Lung (tissue), 12 donors: Measurements from ENCODE around the gene DCLK2. TPM values are rescaled to one million over a fixed set of nuclear protein-coding genes. Genes with fewer than 3 reads are reported as not detected.
"Not testable (repeated sequence)": the region's sequence is repeated elsewhere in the genome, so short reads cannot be mapped to it uniquely, and the experiment has no call there.

Experiments used
- ATAC-seq: fragments of 200-7000 bp; cut with Tn5 transposase; one replicate; pipeline ENCODE4 v1.9.1; 2020; ENCODE audit warnings: moderate number of reproducible peaks; ENCODE audit not compliant: insufficient read depth, low FRiP score
- DNase-seq, 3 donors: peaks; one replicate each; pipeline ENCODE4 v3.0.0-alpha.2; 2013 to 2017
- H3K27ac ChIP-seq, 2 donors: one replicate each; pipeline ENCODE4 v1.5.1; 2013; ENCODE audit warnings: mild to moderate bottlenecking in 2 of 2, moderate library complexity in 2 of 2, control low read depth in 1 of 2, inconsistent platforms in 1 of 2, low read depth in 1 of 2, low read length in 1 of 2
- H3K27me3 ChIP-seq, 3 donors: one replicate each; pipeline ENCODE4 v1.5.1; 2013; ENCODE audit warnings: low read length in 2 of 3; ENCODE audit not compliant: control insufficient read depth in 3 of 3, insufficient read depth in 3 of 3
- H3K36me3 ChIP-seq, 4 donors: one replicate each; pipeline ENCODE4 v1.5.1; 2013; ENCODE audit warnings: low read length in 4 of 4, mild to moderate bottlenecking in 1 of 4, moderate library complexity in 1 of 4; ENCODE audit not compliant: control insufficient read depth in 4 of 4, insufficient read depth in 4 of 4
- H3K4me1 ChIP-seq, 5 donors: one replicate each; pipeline ENCODE4 v1.5.1; 2013; ENCODE audit warnings: low read length in 5 of 5, mild to moderate bottlenecking in 2 of 5, moderate library complexity in 1 of 5; ENCODE audit not compliant: control insufficient read depth in 5 of 5, insufficient read depth in 5 of 5
- H3K4me3 ChIP-seq: one replicate; pipeline ENCODE4 v1.5.1; 2013; ENCODE audit warnings: mild to moderate bottlenecking, control low read depth, moderate library complexity
- H3K9ac ChIP-seq, 2 donors: one replicate each; pipeline ENCODE4 v1.5.1; 2013; ENCODE audit warnings: low read length in 2 of 2, control low read depth in 1 of 2; ENCODE audit not compliant: insufficient read depth in 1 of 2
- H3K9me3 ChIP-seq, 4 donors: one replicate each; pipeline ENCODE4 v1.5.1; 2013; ENCODE audit warnings: low read length in 3 of 4, mild to moderate bottlenecking in 1 of 4, moderate library complexity in 1 of 4; ENCODE audit not compliant: control insufficient read depth in 4 of 4, insufficient read depth in 3 of 4
- CTCF ChIP-seq: IDR thresholded peaks from 2 replicates; pipeline ENCODE4 v1.5.1; 2012; ENCODE audit warnings: mild to moderate bottlenecking; ENCODE audit errors: control extremely low read depth, extremely low read depth
- WGBS, 2 donors: extraction: QIAGEN DNeasy Blood & Tissue Kit; methylation state at CpG; one replicate each; pipeline ENCODE4 v1.1.7; 2013; 5-methylcytosine and 5-hydroxymethylcytosine counted together
- polyA plus RNA-seq, 2 donors: library from polyadenylated mRNA; stranded (reverse); fragments of 200-250 nt; gene quantifications; one replicate each; pipeline ENCODE4 v1.2.1, GENCODE V29; 2013
- total RNA-seq, 2 donors: library from RNA; depleted of rRNA in 1 of 2; stranded (reverse); fragments of >200 nt in 1 of 2; gene quantifications; one replicate each; pipeline ENCODE4 v1.2.1, GENCODE V29; 2014 to 2021
- donor health status: control.
- donor health status: control.
- donor health status: Bipolar disorder and iron deficiency.
- donor health status: healthy.
- donor health status: DM: yes; HTN: yes; CAD: no.

The DCLK2 gene
- total and polyA plus RNA-seq, 4 donors = 1.4 to 11.8 (median 2.7) TPM

- DNase-seq (peak in 2 of 3 donors; percentile 38 to 50), ATAC-seq (no peak)
- Histone ChIP-seq H3K4me3 (no peak overlapping the region), H3K9ac (no peak overlapping the region), H3K4me1 (peaks cover 0 to 22% (median 3%) of the 10 kb centered on the region in 5 donors), H3K36me3 (no peaks in the 10 kb centered on the region), H3K27me3 (no peaks in the 10 kb centered on the region), H3K27ac (no peak overlapping the region), H3K9me3 (no peaks in the 10 kb centered on the region)
- no peak for TF ChIP-seq CTCF
Measured at GRCh38 chr4:150181536-150181935, 103.3 kb downstream of the DCLK2 start.

GRCh38 chr4:150182794-150183193 is 104.5 kb downstream of the DCLK2 start:
- DNase-seq (no peak), ATAC-seq (no peak)
- WGBS, 2 donors = 95 to 96% methylated on average over 2 of the region's 2 CpGs
- Histone ChIP-seq H3K9me3 (no peaks in the 10 kb centered on the region), H3K27me3 (no peaks in the 10 kb centered on the region), H3K4me3 (no peak overlapping the region), H3K4me1 (peaks cover 0 to 17% (median 0%) of the 10 kb centered on the region in 5 donors), H3K9ac (no peak overlapping the region), H3K27ac (no peak overlapping the region), H3K36me3 (no peaks in the 10 kb centered on the region)
- TF ChIP-seq CTCF = no peak

- H3K36me3 ChIP-seq, H3K27me3 ChIP-seq, H3K4me3 ChIP-seq, H3K9me3 ChIP-seq, ATAC-seq, H3K9ac ChIP-seq, H3K27ac ChIP-seq, DNase-seq: not testable (repeated sequence)
- 86 to 90% methylated on average over 4 of the region's 4 CpGs for WGBS, 2 donors
- H3K4me1 ChIP-seq = peaks cover 0 to 14% (median 0%) of the 10 kb centered on the region in 5 donors
Measured at GRCh38 chr4:150185033-150185432, 106.8 kb downstream of the DCLK2 start.

- no peak for ATAC-seq
- no peak for TF ChIP-seq CTCF
- Histone ChIP-seq H3K27me3 (no peaks in the 10 kb centered on the region), H3K9ac (no peak overlapping the region), H3K36me3 (no peaks in the 10 kb centered on the region), H3K4me3 (no peak overlapping the region), H3K27ac (no peak overlapping the region), H3K9me3 (no peaks in the 10 kb centered on the region), H3K4me1 (no peaks in the 10 kb centered on the region)
- WGBS, 2 donors = 81 to 92% methylated on average over 3 of the region's 3 CpGs
- DNase-seq = no peak
Measured at GRCh38 chr4:150192986-150193385, 114.7 kb downstream of the DCLK2 start.

- H3K27me3 ChIP-seq, H3K4me3 ChIP-seq, H3K27ac ChIP-seq, DNase-seq, H3K9me3 ChIP-seq, H3K9ac ChIP-seq, H3K36me3 ChIP-seq, ATAC-seq, H3K4me1 ChIP-seq: not testable (repeated sequence)
- WGBS, 2 donors = 94 to 98% methylated on average over 4 of the region's 4 CpGs
Measured at GRCh38 chr4:150197256-150197655, 119.0 kb downstream of the DCLK2 start.
